Small intestine (tissue), 7 donors: ENCODE measurements around the gene SLFN12. TPM values are rescaled to one million over a fixed set of nuclear protein-coding genes. Genes with fewer than 3 reads are reported as not detected.
"Not testable (repeated sequence)": the region's sequence is repeated elsewhere in the genome, so short reads cannot be mapped to it uniquely, and the experiment has no call there.

Experiments used
- DNase-seq, 2 donors: peaks; one replicate each; pipeline versions ENCODE4 v3.0.0 to v3.0.0-alpha.2; 2013
- FAIRE-seq: peaks from 2 replicates; lab custom pipeline; 2012; peaks lifted over from hg19 to GRCh38; lab: Jason Lieb, UNC
- H3K27ac ChIP-seq, 3 donors: one replicate each; pipeline ENCODE4 v1.5.1; 2013; ENCODE audit warnings: low read length in 2 of 3, mild to moderate bottlenecking in 2 of 3, control low read depth in 1 of 3, inconsistent platforms in 1 of 3, low read depth in 1 of 3, moderate library complexity in 1 of 3
- H3K27me3 ChIP-seq, 3 donors: one replicate each; pipeline ENCODE4 v1.6.1; 2013; ENCODE audit warnings: low read length in 3 of 3, inconsistent platforms in 1 of 3; ENCODE audit not compliant: control insufficient read depth in 3 of 3, insufficient read depth in 3 of 3
- H3K36me3 ChIP-seq, 3 donors: one replicate each; pipeline ENCODE4 v1.6.1; 2013; ENCODE audit warnings: low read length in 3 of 3, inconsistent platforms in 1 of 3, low read depth in 1 of 3, mild to moderate bottlenecking in 1 of 3, moderate library complexity in 1 of 3; ENCODE audit not compliant: control insufficient read depth in 3 of 3, insufficient read depth in 2 of 3
- H3K4me1 ChIP-seq, 3 donors: one replicate each; pipeline ENCODE4 v1.6.1; 2013; ENCODE audit warnings: low read length in 2 of 3, inconsistent platforms in 1 of 3, low read depth in 1 of 3, mild to moderate bottlenecking in 1 of 3, moderate library complexity in 1 of 3; ENCODE audit not compliant: control insufficient read depth in 3 of 3, insufficient read depth in 2 of 3
- H3K4me3 ChIP-seq, 3 donors: one replicate each; pipeline ENCODE4 v1.5.1; 2013; ENCODE audit warnings: low read length in 3 of 3, control low read depth in 1 of 3, inconsistent platforms in 1 of 3, low read depth in 1 of 3, mild to moderate bottlenecking in 1 of 3, moderate library complexity in 1 of 3
- H3K9me3 ChIP-seq, 2 donors: one replicate each; pipeline ENCODE4 v1.6.1; 2013; ENCODE audit warnings: low read depth in 1 of 2, low read length in 1 of 2; ENCODE audit not compliant: control insufficient read depth in 2 of 2, insufficient read depth in 1 of 2
- WGBS, 3 donors: extraction: QIAGEN DNeasy Blood & Tissue Kit; methylation state at CpG; one replicate each; pipeline ENCODE4 v1.1.7; 2013; 5-methylcytosine and 5-hydroxymethylcytosine counted together
- polyA plus RNA-seq, 4 donors: library from polyadenylated mRNA; stranded (reverse) in 3 of 4; unstranded in 1 of 4; fragments of 200-250 nt in 3 of 4; fragments of 120-200 nt in 1 of 4; gene quantifications; one replicate each; pipeline versions ENCODE4 v1.2.1 to v1.2.3, GENCODE V29; 2013
- donor health status: healthy with polysubstance abuse.
- donor health status: control.
- donor health status: control.
- donor health status: Bipolar disorder and iron deficiency.
- donor health status: healthy.

SLFN12 gene
- polyA plus RNA-seq, 4 donors, result 0.76 to 3.8 (median 1.7) TPM

- H3K27me3 ChIP-seq, result peaks cover 0 to 27% (median 2%) of the 10 kb centered on the region in 3 donors
- WGBS, 3 donors, result 86 to 93% (median 88%) methylated on average over 5 of the region's 5 CpGs
- H3K36me3 ChIP-seq, H3K4me3 ChIP-seq, H3K27ac ChIP-seq, DNase-seq, H3K9me3 ChIP-seq, FAIRE-seq, H3K4me1 ChIP-seq: not testable (repeated sequence)
Observed at GRCh38 chr17:35454035-35454434, 21.7 kb upstream of the SLFN12 start.

- Histone ChIP-seq H3K4me3 (no peak overlapping the region), H3K36me3 (no peaks in the 10 kb centered on the region), H3K27me3 (peaks cover 0 to 31% (median 2%) of the 10 kb centered on the region in 3 donors), H3K4me1 (peaks cover 0 to 3% (median 0%) of the 10 kb centered on the region in 3 donors), H3K9me3 (peaks cover 0 to 3% of the 10 kb centered on the region in 2 donors), H3K27ac (no peak overlapping the region)
- DNase-seq (no peak), FAIRE-seq (no peak)
- WGBS, 3 donors, result 19 to 41% (median 24%) methylated on average over 1 of the region's 1 CpG
Observed at GRCh38 chr17:35453171-35453570, 20.9 kb upstream of the SLFN12 start.

GRCh38 chr17:35449371-35449931, 17.2 kb upstream of the SLFN12 start:
- peak overlapping the region in 1 of 3 donors; percentile 48 for H3K27ac ChIP-seq
- peak overlapping the region in 1 of 3 donors; percentile 1 for H3K4me3 ChIP-seq
- WGBS, 3 donors, result 20 to 37% (median 21%) methylated on average over 36 of the region's 36 CpGs
- DNase-seq (peak in 1 of 2 donors; percentile 26), FAIRE-seq (no peak)
- H3K36me3 ChIP-seq, result no peaks in the 10 kb centered on the region
- peaks cover 0 to 6% (median 3%) of the 10 kb centered on the region in 3 donors for H3K4me1 ChIP-seq
- H3K27me3 ChIP-seq, result peaks cover 0 to 35% (median 2%) of the 10 kb centered on the region in 3 donors
- H3K9me3 ChIP-seq, result peaks cover 0 to 3% of the 10 kb centered on the region in 2 donors

- H3K4me1 ChIP-seq, result peaks cover 0 to 6% (median 3%) of the 10 kb centered on the region in 3 donors
- peaks cover 0 to 35% (median 2%) of the 10 kb centered on the region in 3 donors for H3K27me3 ChIP-seq
- peaks cover 0 to 3% of the 10 kb centered on the region in 2 donors for H3K9me3 ChIP-seq
- peak overlapping the region in 1 of 3 donors; percentile 53 for H3K4me3 ChIP-seq
- WGBS, 3 donors, result 22 to 39% (median 35%) methylated on average over 16 of the region's 16 CpGs
- no peak for FAIRE-seq
- no peak for DNase-seq
- peak overlapping the region in 1 of 3 donors; percentile 60 for H3K27ac ChIP-seq
- no peaks in the 10 kb centered on the region for H3K36me3 ChIP-seq
Observed at GRCh38 chr17:35448899-35449227, 16.6 kb upstream of the SLFN12 start.

- 1 to 3% (median 3%) methylated on average over 43 to 44 of the region's 44 CpGs for WGBS, 3 donors
- Histone ChIP-seq H3K27ac (peak within 1 kb of the TSS in 2 of 3 donors; percentile 27 to 60), H3K9me3 (peaks cover 0 to 3% of the 10 kb centered on the region in 2 donors), H3K27me3 (peaks cover 0 to 35% (median 2%) of the 10 kb centered on the region in 3 donors), H3K4me3 (peak within 1 kb of the TSS; percentile 46 to 53 (median 46)), H3K4me1 (peaks cover 0 to 6% (median 3%) of the 10 kb centered on the region in 3 donors), H3K36me3 (no peaks in the 10 kb centered on the region)
- no peak for FAIRE-seq
- peak; percentile 70 to 87 for DNase-seq
Observed at GRCh38 chr17:35448214-35448898, 16.1 kb upstream of the SLFN12 start, which contains the start of gene SLFN13. TSS of gene SLFN13 (minus strand) at chr17:35448766. CDS start at chr17:35445680, 3,086 bp downstream.

- Histone ChIP-seq H3K27ac (peak overlapping the region in 1 of 3 donors; percentile 45), H3K4me3 (peak overlapping the region in 2 of 3 donors; percentile 46 to 53), H3K9me3 (peaks cover 0 to 3% of the 10 kb centered on the region in 2 donors), H3K27me3 (peaks cover 0 to 35% (median 2%) of the 10 kb centered on the region in 3 donors), H3K36me3 (no peaks in the 10 kb centered on the region), H3K4me1 (peaks cover 0 to 6% (median 3%) of the 10 kb centered on the region in 3 donors)
- FAIRE-seq (no peak), DNase-seq (peak; percentile 1 to 10)
- 42 to 52% (median 47%) methylated on average over 3 of the region's 3 CpGs for WGBS, 3 donors
Observed at GRCh38 chr17:35447499-35447898, 15.2 kb upstream of the SLFN12 start.

- Histone ChIP-seq H3K4me3 (no peak overlapping the region), H3K27ac (no peak overlapping the region), H3K27me3 (no peaks in the 10 kb centered on the region), H3K36me3 (no peaks in the 10 kb centered on the region), H3K9me3 (no peaks in the 10 kb centered on the region), H3K4me1 (peaks cover 0 to 6% (median 0%) of the 10 kb centered on the region in 3 donors)
- DNase-seq (no peak), FAIRE-seq (no peak)
Observed at GRCh38 chr17:35438433-35438832, 6.1 kb upstream of the SLFN12 start.

- WGBS, 3 donors, result 17 to 26% (median 23%) methylated on average over 19 of the region's 19 CpGs
- Histone ChIP-seq H3K9me3 (no peaks in the 10 kb centered on the region), H3K27me3 (no peaks in the 10 kb centered on the region), H3K4me1 (peaks cover 0 to 11% (median 2%) of the 10 kb centered on the region in 3 donors), H3K36me3 (no peaks in the 10 kb centered on the region), H3K27ac (peak overlapping the region; percentile 47 to 84 (median 69)), H3K4me3 (peak overlapping the region in 2 of 3 donors; percentile 50 to 66)
- DNase-seq (peak; percentile 74 to 87), FAIRE-seq (no peak)
Observed at GRCh38 chr17:35433075-35433894, 985 bp upstream of the SLFN12 start.
